ENCODE measurements around the gene GSX2. TPM values are rescaled to one million over a fixed set of nuclear protein-coding genes. Genes with fewer than 3 reads are reported as not detected.

Gene GSX2
- total and polyA plus RNA-seq, 2 of the 4 experiments (the other 2 are of a cell fraction) = not detected

DNA sequence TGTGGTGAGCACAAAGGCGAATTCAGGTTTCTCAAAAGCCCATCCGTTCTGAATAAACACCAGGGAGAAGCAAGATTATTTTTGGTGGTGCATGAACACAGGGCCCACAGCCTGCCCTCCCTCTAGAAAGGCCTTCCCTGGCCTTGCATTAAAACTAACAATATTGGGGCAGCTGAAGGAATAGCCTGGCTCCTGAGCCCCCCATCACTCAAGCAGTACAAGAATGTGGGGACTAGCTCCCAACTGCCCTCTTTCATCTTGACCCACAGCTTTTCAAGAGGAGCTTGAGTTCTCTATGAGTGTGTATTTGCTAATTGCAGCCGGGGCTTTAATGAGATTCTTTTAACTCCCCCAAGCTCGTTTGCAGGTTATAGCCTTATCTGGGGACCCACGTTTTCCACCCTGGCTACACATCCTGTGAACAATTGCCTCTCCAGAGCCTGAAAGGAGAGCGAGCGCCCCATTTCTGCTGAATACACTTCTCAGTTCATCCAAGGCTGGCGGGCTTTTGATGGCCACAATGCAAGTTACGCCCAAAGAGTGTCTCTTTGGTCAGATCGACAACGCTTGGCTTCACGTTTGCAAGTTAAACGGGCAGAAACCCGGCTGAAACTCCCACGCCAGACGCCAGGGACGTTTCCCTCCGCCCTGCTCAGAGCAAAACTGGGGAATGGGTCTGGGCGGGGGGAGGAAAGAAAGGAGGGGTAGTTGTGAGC lies 4.7 kb upstream of the GSX2 start:
- ChIA-PET CTCF (no interaction called here), POLR2A (ENCODE audit: unreplicated experiment) (no interaction called here)
- TF ChIP-seq POLR2A (IDR thresholded peaks at IDR 0.05; ENCODE audit: low read depth, low read length) (no peak), NFE2L2 (IDR thresholded peaks at IDR 0.05; ENCODE audit: low read depth, low read length) (no peak), MAFK (IDR thresholded peaks at IDR 0.05; ENCODE audit: low read depth, low read length) (no peak), RFX5 (IDR thresholded peaks at IDR 0.05; ENCODE audit: low read depth, low read length) (no peak), RCOR1 (IDR thresholded peaks at IDR 0.05; ENCODE audit: insufficient replicate concordance, low read length) (no peak), MAZ (IDR thresholded peaks at IDR 0.05; ENCODE audit: borderline replicate concordance, low read depth, low read length) (no peak)
- BruUV-seq (replicated peaks) = no TSS peak
- Histone ChIP-seq H3K36me3 (ENCODE audit: control insufficient read depth, insufficient read depth, low read length) (no peaks in the 10 kb centered on the region), H3K23ac (ENCODE audit: low read depth, low read length) (no peak overlapping the region), H3K27ac (ENCODE audit: insufficient read depth, low read length) (no peak overlapping the region), H2BK15ac (ENCODE audit: low read depth, low read length) (no peak overlapping the region), H3K9me1 (ENCODE audit: insufficient read depth, low read length) (peaks cover 14% of the 10 kb centered on the region), H3K27me3 (ENCODE audit: control insufficient read depth, insufficient read depth, low read length) (peaks cover 38% of the 10 kb centered on the region), H2BK20ac (ENCODE audit: low read depth, low read length) (no peak overlapping the region), H3K18ac (ENCODE audit: low read depth, low read length) (no peak overlapping the region), H3K56ac (ENCODE audit: extremely low read depth, insufficient read depth, low read length) (no peak overlapping the region), H2AFZ (replicated peaks; ENCODE audit: low read length, poor library complexity) (no peak overlapping the region), H3K9me3 (ENCODE audit: control insufficient read depth, insufficient read depth, low read length) (no peaks in the 10 kb centered on the region), H4K91ac (ENCODE audit: insufficient read depth, low read depth, low read length) (no peak overlapping the region), H2BK5ac (ENCODE audit: low read depth, low read length, poor library complexity, severe bottlenecking) (no peak overlapping the region), H4K20me1 (ENCODE audit: insufficient read depth, low read length) (no peaks in the 10 kb centered on the region), H2AK9ac (replicated peaks; ENCODE audit: low read depth, low read length, poor library complexity) (no peak overlapping the region), H3K4me3 (ENCODE audit: insufficient read depth, low read depth, low read length) (no peak overlapping the region), H3K4ac (ENCODE audit: low read depth, low read length) (no peak overlapping the region), H3K79me1 (ENCODE audit: low read depth in 1 of 2, low read length in 2 of 2) (peaks cover 0 to 6% of the 10 kb centered on the region in 2 experiments; a peak in 1 of 4 replicates), H3K14ac (replicated peaks; ENCODE audit: low read depth, low read length) (no peak overlapping the region), H3K4me1 (ENCODE audit: control insufficient read depth, insufficient read depth, low read length) (no peaks in the 10 kb centered on the region), H4K8ac (ENCODE audit: low read depth in 2 of 2, low read length in 2 of 2) (no peak overlapping the region), H2AK5ac (ENCODE audit: low read depth, low read length) (no peak overlapping the region), H3K9ac (ENCODE audit: low read depth, low read length) (no peak overlapping the region), H4K5ac (ENCODE audit: low read depth, low read length) (no peak overlapping the region), H2BK120ac (ENCODE audit: low read depth, low read length) (no peak overlapping the region), H3K4me2 (ENCODE audit: low read depth, low read length) (no peak overlapping the region)
- 77% methylated on average over 8 of the region's 19 CpGs; no CpG with 5 or more reads in 1 of the 2 experiments for WGBS, 2 experiments (ENCODE audit: extremely low coverage in 2 of 2, insufficient read length in 1 of 2)
- DNase-seq = no peak
- intact Hi-C loops (cut with micrococcal nuclease) = no loop called here
- ATAC-seq (ENCODE audit: low read depth) = no peak
- in situ Hi-C loops (cut with MboI; ENCODE audit: low sequenced_read_pairs) = no loop called here
- dilution Hi-C loops (cut with HindIII; ENCODE audit: low sequenced_read_pairs, unreplicated experiment) = no loop called here

Measured in IMR-90 (cell line).